ENCODE results near the gene TPSAB1. TPM values are rescaled to one million over a fixed set of nuclear protein-coding genes. Genes with fewer than 3 reads are reported as not detected.

The TPSAB1 gene
- total RNA-seq, 1 experiment from 2014 or later = not detected

DNA sequence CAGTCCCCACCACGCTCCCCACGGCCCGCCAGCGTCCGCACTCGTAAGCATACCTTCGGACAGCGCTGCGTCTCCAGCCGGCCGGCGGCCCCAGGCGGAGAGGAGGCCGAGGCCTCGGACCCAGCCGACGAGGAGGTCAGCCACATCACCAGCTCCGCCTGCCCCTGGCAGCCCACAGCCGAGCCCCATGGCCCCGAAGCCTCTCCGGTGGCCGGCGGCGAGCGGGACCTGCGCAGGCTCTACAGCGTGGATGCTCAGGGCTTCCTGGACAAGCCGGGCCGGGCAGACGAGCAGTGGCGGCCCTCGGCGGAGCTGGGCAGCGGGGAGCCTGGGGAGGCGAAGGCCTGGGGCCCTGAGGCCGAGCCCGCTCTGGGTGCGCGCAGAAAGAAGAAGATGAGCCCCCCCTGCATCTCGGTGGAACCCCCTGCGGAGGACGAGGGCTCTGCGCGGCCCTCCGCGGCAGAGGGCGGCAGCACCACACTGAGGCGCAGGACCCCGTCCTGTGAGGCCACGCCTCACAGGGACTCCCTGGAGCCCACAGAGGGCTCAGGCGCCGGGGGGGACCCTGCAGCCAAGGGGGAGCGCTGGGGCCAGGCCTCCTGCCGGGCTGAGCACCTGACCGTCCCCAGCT is 20.3 kb upstream of the TPSAB1 start:
- Histone ChIP-seq H3K9me2 (ENCODE audit: insufficient read depth) (no peaks in the 10 kb centered on the region), H3K27me3 (ENCODE audit: insufficient read depth, low read depth) (peaks cover 91% of the 10 kb centered on the region), H3K79me2 (ENCODE audit: low read depth) (no peaks in the 10 kb centered on the region), H3K27ac (no peak overlapping the region), H3K4me2 (no peak overlapping the region), H3K36me3 (ENCODE audit: low read depth) (no peaks in the 10 kb centered on the region), H2AFZ (no peak overlapping the region), H3K4me1 (replicated peaks; ENCODE audit: insufficient read depth) (no peaks in the 10 kb centered on the region), H4K20me1 (ENCODE audit: insufficient read depth) (no peaks in the 10 kb centered on the region), H3K9me3 (ENCODE audit: insufficient read depth, low read depth) (no peaks in the 10 kb centered on the region), H3K4me3 (no peak overlapping the region), H3F3A (ENCODE audit: insufficient read depth, low read depth) (no peaks in the 10 kb centered on the region)
- ChIA-PET CTCF (interaction anchor here (0.6 kb wide), 1 partner anchor 206 kb away, joined by 3 read pairs; no protein-coding TSS in a partner anchor), POLR2A (ENCODE audit: unreplicated experiment) (no interaction called here)
- DNase-seq = peak in 1 of 2 experiments; percentile 25
- intact Hi-C loops (cut with micrococcal nuclease; ENCODE audit: unreplicated experiment) = no loop called here
- TF ChIP-seq, protein P1, sequence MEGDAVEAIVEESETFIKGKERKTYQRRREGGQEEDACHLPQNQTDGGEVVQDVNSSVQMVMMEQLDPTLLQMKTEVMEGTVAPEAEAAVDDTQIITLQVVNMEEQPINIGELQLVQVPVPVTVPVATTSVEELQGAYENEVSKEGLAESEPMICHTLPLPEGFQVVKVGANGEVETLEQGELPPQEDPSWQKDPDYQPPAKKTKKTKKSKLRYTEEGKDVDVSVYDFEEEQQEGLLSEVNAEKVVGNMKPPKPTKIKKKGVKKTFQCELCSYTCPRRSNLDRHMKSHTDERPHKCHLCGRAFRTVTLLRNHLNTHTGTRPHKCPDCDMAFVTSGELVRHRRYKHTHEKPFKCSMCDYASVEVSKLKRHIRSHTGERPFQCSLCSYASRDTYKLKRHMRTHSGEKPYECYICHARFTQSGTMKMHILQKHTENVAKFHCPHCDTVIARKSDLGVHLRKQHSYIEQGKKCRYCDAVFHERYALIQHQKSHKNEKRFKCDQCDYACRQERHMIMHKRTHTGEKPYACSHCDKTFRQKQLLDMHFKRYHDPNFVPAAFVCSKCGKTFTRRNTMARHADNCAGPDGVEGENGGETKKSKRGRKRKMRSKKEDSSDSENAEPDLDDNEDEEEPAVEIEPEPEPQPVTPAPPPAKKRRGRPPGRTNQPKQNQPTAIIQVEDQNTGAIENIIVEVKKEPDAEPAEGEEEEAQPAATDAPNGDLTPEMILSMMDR (conservative IDR thresholded peaks at IDR 0.05) = no peak
- no peak for TF ChIP-seq EZH2 (IDR thresholded peaks at IDR 0.05; ENCODE audit: low read depth)
- no TSS peak for BruUV-seq (replicated peaks)

DNA sequence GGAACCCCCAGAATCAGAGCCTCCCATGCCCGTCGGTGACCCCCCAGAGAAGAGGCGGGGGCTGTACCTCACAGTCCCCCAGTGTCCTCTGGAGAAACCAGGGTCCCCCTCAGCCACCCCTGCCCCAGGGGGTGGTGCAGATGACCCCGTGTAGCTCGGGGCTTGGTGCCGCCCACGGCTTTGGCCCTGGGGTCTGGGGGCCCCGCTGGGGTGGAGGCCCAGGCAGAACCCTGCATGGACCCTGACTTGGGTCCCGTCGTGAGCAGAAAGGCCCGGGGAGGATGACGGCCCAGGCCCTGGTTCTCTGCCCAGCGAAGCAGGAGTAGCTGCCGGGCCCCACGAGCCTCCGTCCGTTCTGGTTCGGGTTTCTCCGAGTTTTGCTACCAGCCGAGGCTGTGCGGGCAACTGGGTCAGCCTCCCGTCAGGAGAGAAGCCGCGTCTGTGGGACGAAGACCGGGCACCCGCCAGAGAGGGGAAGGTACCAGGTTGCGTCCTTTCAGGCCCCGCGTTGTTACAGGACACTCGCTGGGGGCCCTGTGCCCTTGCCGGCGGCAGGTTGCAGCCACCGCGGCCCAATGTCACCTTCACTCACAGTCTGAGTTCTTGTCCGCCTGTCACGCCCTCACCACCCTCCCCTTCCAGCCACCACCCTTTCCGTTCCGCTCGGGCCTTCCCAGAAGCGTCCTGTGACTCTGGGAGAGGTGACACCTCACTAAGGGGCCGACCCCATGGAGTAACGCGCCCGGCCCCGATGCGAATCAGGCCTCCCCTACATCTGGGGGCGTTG is 19.5 kb upstream of the TPSAB1 start:
- Histone ChIP-seq H3K27ac (no peak overlapping the region), H3K36me3 (ENCODE audit: low read depth) (no peaks in the 10 kb centered on the region), H3K79me2 (ENCODE audit: low read depth) (no peaks in the 10 kb centered on the region), H2AFZ (no peak overlapping the region), H3K9me2 (ENCODE audit: insufficient read depth) (no peaks in the 10 kb centered on the region), H3F3A (ENCODE audit: insufficient read depth, low read depth) (no peaks in the 10 kb centered on the region), H3K4me1 (replicated peaks; ENCODE audit: insufficient read depth) (no peaks in the 10 kb centered on the region), H4K20me1 (ENCODE audit: insufficient read depth) (no peaks in the 10 kb centered on the region), H3K4me3 (no peak overlapping the region), H3K9me3 (ENCODE audit: insufficient read depth, low read depth) (no peaks in the 10 kb centered on the region), H3K4me2 (no peak overlapping the region), H3K27me3 (ENCODE audit: insufficient read depth, low read depth) (peaks cover 84% of the 10 kb centered on the region)
- TF ChIP-seq, protein P1 (conservative IDR thresholded peaks at IDR 0.05) = no peak
- TF ChIP-seq EZH2 (IDR thresholded peaks at IDR 0.05; ENCODE audit: low read depth) = 0 out of 2 replicates have a peak, but pooled peaks have one; percentile 90
- BruUV-seq (replicated peaks) = no TSS peak
- intact Hi-C loops (cut with micrococcal nuclease; ENCODE audit: unreplicated experiment) = no loop called here
- ChIA-PET POLR2A (ENCODE audit: unreplicated experiment) (no interaction called here), CTCF (no interaction called here)
- DNase-seq = peak in 1 of 2 experiments; percentile 21

DNA sequence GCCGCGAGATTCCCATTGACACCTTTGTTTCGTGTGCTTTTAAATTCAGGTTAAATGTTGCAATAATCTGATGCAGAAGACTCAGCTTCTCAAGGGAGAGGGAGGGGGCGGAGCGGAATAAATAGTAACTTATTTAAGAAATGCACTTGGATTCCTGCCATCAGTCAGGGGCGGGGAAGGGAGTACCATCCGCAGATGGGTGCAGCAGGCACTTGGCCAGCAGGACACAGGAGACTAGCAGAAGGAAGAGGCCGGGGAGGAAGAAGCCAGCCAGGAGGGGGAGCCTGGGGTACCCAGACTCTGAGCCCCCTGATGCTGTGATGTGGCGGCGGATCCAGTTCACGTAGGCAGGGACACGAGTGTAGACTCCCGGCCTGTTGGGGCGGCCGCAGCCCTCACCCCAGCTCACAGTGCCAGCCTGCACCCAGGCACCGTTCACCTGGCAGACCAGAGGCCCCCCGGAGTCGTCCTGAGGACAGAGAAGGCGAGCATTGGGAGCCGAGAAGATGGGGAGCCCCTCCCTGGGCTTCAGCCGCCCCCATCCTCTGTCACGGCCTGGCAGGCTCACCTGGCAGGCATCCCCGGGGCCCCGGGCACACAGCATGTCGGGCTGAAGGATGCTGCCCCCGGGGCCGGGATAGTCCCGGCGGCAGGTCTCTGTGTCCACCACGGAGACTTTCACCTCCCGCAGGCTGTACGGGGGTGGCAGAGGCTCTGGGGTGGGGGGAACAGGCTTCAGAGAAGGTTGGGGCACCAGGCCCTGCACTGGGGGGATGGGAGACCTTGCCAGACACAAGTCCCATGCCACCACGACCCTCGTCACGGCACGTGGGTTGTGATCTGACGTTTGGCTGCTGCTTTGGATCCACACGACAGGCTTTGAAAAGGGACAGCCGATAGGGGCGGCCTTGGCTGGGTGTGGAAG is 18.6 kb upstream of the TPSAB1 start:
- Histone ChIP-seq H3K4me1 (replicated peaks; ENCODE audit: insufficient read depth) (no peaks in the 10 kb centered on the region), H3K79me2 (ENCODE audit: low read depth) (no peaks in the 10 kb centered on the region), H3K4me2 (no peak overlapping the region), H3K27me3 (ENCODE audit: insufficient read depth, low read depth) (peaks cover 75% of the 10 kb centered on the region), H3K36me3 (ENCODE audit: low read depth) (no peaks in the 10 kb centered on the region), H3K27ac (no peak overlapping the region), H4K20me1 (ENCODE audit: insufficient read depth) (no peaks in the 10 kb centered on the region), H3F3A (ENCODE audit: insufficient read depth, low read depth) (no peaks in the 10 kb centered on the region), H3K9me3 (ENCODE audit: insufficient read depth, low read depth) (no peaks in the 10 kb centered on the region), H3K9me2 (ENCODE audit: insufficient read depth) (no peaks in the 10 kb centered on the region), H2AFZ (no peak overlapping the region), H3K4me3 (no peak overlapping the region)
- intact Hi-C loops (cut with micrococcal nuclease; ENCODE audit: unreplicated experiment) = no loop called here
- no TSS peak for BruUV-seq (replicated peaks)
- DNase-seq = no peak
- CTCF ChIA-PET = no interaction called here
- no peak for TF ChIP-seq EZH2 (IDR thresholded peaks at IDR 0.05; ENCODE audit: low read depth)
- TF ChIP-seq, protein P1 (conservative IDR thresholded peaks at IDR 0.05) = no peak
- POLR2A ChIA-PET (ENCODE audit: unreplicated experiment) = no interaction called here

All from PC-9 (cell line).